SK-N-SH treated with all-trans-retinoic acid at 6 μM for 48 hours (cell line): Measurements from ENCODE around the gene PAIP2.

Source experiments
- ARNTL ChIP-seq: fragments of 450-650 bp; formaldehyde crosslinking; IDR thresholded peaks from 2 replicates; pipeline ENCODE4 v1.5.0; 2020; ENCODE audit warnings: low read depth, mild to moderate bottlenecking, moderate library complexity, borderline replicate concordance
- BACH2 ChIP-seq: fragments of 250-450 bp; sonication (Bioruptor Pico); IDR thresholded peaks from 2 replicates; pipeline ENCODE4 v1.9.0; 2021; ENCODE audit warnings: mild to moderate bottlenecking, borderline replicate concordance
- CSDC2 ChIP-seq: fragments of 250-450 bp; sonication (Bioruptor Pico); IDR thresholded peaks from 2 replicates; pipeline ENCODE4 v1.5.0; 2020; ENCODE audit warnings: mild to moderate bottlenecking, moderate library complexity
- OSR1 ChIP-seq: fragments of 250-450 bp; sonication (Bioruptor Pico); IDR thresholded peaks from 2 replicates; pipeline ENCODE4 v1.8.0; 2022; ENCODE audit warnings: moderate library complexity, mild to moderate bottlenecking, inconsistent platforms
- ZC3H10 ChIP-seq: fragments of 250-450 bp; sonication (Bioruptor Pico); IDR thresholded peaks from 2 replicates; pipeline ENCODE4 v1.5.1; 2021; ENCODE audit warnings: mild to moderate bottlenecking, moderate library complexity
- ZFP3 ChIP-seq: fragments of 250-450 bp; sonication (Bioruptor Pico); IDR thresholded peaks from 2 replicates; pipeline ENCODE4 v1.5.0; 2020; ENCODE audit warnings: mild to moderate bottlenecking, moderate library complexity
- TF ChIP-seq, protein P1 (sequence below): fragments of 250-450 bp; sonication (Bioruptor Pico); IDR thresholded peaks from 2 replicates; pipeline ENCODE4 v1.8.0; 2020; ENCODE audit warnings: mild to moderate bottlenecking, moderate library complexity, borderline replicate concordance

DNA sequence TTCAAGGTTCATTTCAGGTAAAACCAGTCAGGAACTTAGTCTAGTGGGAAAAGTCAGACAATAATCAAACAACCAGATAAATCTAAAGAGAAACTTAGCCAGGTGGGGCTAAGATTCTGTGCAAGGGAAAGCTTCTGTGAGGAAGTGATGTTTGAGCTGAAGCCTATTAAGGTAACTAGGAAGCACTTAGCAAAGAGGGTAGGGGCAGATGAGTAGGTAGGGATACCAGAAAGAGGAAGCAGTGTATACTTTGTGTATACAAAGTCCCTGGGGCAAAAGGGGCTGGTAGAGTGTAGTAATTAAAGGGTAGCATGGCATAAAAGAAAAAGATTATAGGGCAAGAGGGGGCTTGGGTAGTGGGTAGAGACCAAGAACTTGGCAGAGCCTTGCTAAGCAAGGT is 65.9 kb downstream of the PAIP2 start:
- TF ChIP-seq ARNTL (CRISPR knock-in tag) (no peak), ZC3H10 (CRISPR knock-in tag) (no peak), BACH2 (CRISPR knock-in tag) (no peak), OSR1 (CRISPR knock-in tag) (no peak), ZFP3 (CRISPR knock-in tag) (no peak), CSDC2 (CRISPR knock-in tag) (no peak)
- TF ChIP-seq, protein P1, sequence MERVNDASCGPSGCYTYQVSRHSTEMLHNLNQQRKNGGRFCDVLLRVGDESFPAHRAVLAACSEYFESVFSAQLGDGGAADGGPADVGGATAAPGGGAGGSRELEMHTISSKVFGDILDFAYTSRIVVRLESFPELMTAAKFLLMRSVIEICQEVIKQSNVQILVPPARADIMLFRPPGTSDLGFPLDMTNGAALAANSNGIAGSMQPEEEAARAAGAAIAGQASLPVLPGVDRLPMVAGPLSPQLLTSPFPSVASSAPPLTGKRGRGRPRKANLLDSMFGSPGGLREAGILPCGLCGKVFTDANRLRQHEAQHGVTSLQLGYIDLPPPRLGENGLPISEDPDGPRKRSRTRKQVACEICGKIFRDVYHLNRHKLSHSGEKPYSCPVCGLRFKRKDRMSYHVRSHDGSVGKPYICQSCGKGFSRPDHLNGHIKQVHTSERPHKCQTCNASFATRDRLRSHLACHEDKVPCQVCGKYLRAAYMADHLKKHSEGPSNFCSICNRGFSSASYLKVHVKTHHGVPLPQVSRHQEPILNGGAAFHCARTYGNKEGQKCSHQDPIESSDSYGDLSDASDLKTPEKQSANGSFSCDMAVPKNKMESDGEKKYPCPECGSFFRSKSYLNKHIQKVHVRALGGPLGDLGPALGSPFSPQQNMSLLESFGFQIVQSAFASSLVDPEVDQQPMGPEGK (CRISPR knock-in tag), result no peak
